Measurements from ENCODE around the gene TRAPPC2.

GRCh38 chrX:13666836-13667235 is 67.6 kb downstream of the TRAPPC2 start:
- TF ChIP-seq, protein P1, sequence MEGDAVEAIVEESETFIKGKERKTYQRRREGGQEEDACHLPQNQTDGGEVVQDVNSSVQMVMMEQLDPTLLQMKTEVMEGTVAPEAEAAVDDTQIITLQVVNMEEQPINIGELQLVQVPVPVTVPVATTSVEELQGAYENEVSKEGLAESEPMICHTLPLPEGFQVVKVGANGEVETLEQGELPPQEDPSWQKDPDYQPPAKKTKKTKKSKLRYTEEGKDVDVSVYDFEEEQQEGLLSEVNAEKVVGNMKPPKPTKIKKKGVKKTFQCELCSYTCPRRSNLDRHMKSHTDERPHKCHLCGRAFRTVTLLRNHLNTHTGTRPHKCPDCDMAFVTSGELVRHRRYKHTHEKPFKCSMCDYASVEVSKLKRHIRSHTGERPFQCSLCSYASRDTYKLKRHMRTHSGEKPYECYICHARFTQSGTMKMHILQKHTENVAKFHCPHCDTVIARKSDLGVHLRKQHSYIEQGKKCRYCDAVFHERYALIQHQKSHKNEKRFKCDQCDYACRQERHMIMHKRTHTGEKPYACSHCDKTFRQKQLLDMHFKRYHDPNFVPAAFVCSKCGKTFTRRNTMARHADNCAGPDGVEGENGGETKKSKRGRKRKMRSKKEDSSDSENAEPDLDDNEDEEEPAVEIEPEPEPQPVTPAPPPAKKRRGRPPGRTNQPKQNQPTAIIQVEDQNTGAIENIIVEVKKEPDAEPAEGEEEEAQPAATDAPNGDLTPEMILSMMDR (IDR thresholded peaks at IDR 0.05): no peak
- TF ChIP-seq POLR2AphosphoS5 (IDR thresholded peaks at IDR 0.05; ENCODE audit: low read depth, low read length) (no peak), TCF7L2 (IDR thresholded peaks at IDR 0.05; ENCODE audit: low read depth, low read length) (no peak), SIN3A (IDR thresholded peaks at IDR 0.05; ENCODE audit: borderline replicate concordance, insufficient read depth, low read depth, low read length) (no peak)
- TF ChIP-seq, protein P2, sequence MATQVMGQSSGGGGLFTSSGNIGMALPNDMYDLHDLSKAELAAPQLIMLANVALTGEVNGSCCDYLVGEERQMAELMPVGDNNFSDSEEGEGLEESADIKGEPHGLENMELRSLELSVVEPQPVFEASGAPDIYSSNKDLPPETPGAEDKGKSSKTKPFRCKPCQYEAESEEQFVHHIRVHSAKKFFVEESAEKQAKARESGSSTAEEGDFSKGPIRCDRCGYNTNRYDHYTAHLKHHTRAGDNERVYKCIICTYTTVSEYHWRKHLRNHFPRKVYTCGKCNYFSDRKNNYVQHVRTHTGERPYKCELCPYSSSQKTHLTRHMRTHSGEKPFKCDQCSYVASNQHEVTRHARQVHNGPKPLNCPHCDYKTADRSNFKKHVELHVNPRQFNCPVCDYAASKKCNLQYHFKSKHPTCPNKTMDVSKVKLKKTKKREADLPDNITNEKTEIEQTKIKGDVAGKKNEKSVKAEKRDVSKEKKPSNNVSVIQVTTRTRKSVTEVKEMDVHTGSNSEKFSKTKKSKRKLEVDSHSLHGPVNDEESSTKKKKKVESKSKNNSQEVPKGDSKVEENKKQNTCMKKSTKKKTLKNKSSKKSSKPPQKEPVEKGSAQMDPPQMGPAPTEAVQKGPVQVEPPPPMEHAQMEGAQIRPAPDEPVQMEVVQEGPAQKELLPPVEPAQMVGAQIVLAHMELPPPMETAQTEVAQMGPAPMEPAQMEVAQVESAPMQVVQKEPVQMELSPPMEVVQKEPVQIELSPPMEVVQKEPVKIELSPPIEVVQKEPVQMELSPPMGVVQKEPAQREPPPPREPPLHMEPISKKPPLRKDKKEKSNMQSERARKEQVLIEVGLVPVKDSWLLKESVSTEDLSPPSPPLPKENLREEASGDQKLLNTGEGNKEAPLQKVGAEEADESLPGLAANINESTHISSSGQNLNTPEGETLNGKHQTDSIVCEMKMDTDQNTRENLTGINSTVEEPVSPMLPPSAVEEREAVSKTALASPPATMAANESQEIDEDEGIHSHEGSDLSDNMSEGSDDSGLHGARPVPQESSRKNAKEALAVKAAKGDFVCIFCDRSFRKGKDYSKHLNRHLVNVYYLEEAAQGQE (IDR thresholded peaks at IDR 0.05; ENCODE audit: insufficient read depth in 1 of 2, low read depth in 2 of 2, low read length in 1 of 2): no peak

Measured in Panc1 (cell line).